Activated naive CD4-positive, alpha-beta T cell treated with anti-CD3 and anti-CD28 coated beads, Interleukin-2, amount 10 ng/mL, durations not matched to agents 7 days and 5 days (primary cell): ENCODE measurements around the gene CCDC69.
"Not testable (repeated sequence)": the region's sequence is repeated elsewhere in the genome, so short reads cannot be mapped to it uniquely, and the experiment has no call there.

Experiments used
- CTCF ChIA-PET: fragments of 350-600 bp; sonication (Branson Sonifier 250); formaldehyde crosslinking; loops from one replicate; lab custom pipeline; 2021; ENCODE audit warnings: antibody characterized with exemption; lab: Charles Lee
- DNase-seq: peaks from one replicate; pipeline ENCODE4 v3.0.0-alpha.2; 2020
- H3K27ac Mint-ChIP-seq: one replicate; pipeline ENCODE4 v1.8.0; 2021; ENCODE audit warnings: mild to moderate bottlenecking, moderate library complexity, mixed read lengths
- H3K27me3 Mint-ChIP-seq: one replicate; pipeline ENCODE4 v1.8.0; 2021; ENCODE audit warnings: mild to moderate bottlenecking, mixed read lengths
- H3K36me3 Mint-ChIP-seq: one replicate; pipeline ENCODE4 v1.8.0; 2021; ENCODE audit warnings: mixed read lengths
- H3K4me1 Mint-ChIP-seq: one replicate; pipeline ENCODE4 v1.8.0; 2021; ENCODE audit warnings: mixed read lengths
- H3K4me3 Mint-ChIP-seq: one replicate; pipeline ENCODE4 v1.8.0; 2021; ENCODE audit warnings: mild to moderate bottlenecking, moderate library complexity, mixed read lengths
- H3K9me3 Mint-ChIP-seq: one replicate; pipeline ENCODE4 v1.8.0; 2021; ENCODE audit warnings: mixed read lengths

Gene CCDC69

GRCh38 chr5:151252762-151253604 is 29.1 kb upstream of the CCDC69 start, which contains the start of gene GM2A:
GM2A (plus strand) TSS chr5:151253185; CDS start chr5:151253217, 32 bp downstream.
- DNase-seq: peak; percentile 99
- Mint-ChIP-seq H3K4me3 (peak within 1 kb of the TSS; percentile 89), H3K27me3 (no peaks in the 10 kb centered on the region), H3K27ac (peak within 1 kb of the TSS; percentile 96), H3K9me3 (no peaks in the 10 kb centered on the region), H3K36me3 (no peaks in the 10 kb centered on the region), H3K4me1 (peaks cover 48% of the 10 kb centered on the region)
- CTCF ChIA-PET: interaction anchor here (0.7 to 1.4 kb wide), 8 partner anchors 15 to 128 kb away, joined by 3 to 15 read pairs (median 4); partner anchors contain the start of gene CCDC69

GRCh38 chr5:151251621-151252020 is 27.7 kb upstream of the CCDC69 start:
- CTCF ChIA-PET: interaction anchor here (0.9 to 2.0 kb wide), 4 partner anchors 12 to 126 kb away, joined by 3 to 5 read pairs (median 4); partner anchors contain the start of gene CCDC69
- Mint-ChIP-seq H3K4me3 (peak overlapping the region; percentile 89), H3K36me3 (no peaks in the 10 kb centered on the region), H3K27me3 (no peaks in the 10 kb centered on the region), H3K9me3 (no peaks in the 10 kb centered on the region), H3K27ac (peak overlapping the region; percentile 96), H3K4me1 (peaks cover 48% of the 10 kb centered on the region)
- no peak for DNase-seq

GRCh38 chr5:151251001-151251551 is 27.2 kb upstream of the CCDC69 start:
- Mint-ChIP-seq H3K36me3 (no peaks in the 10 kb centered on the region), H3K4me3 (peak overlapping the region; percentile 63), H3K27me3 (no peaks in the 10 kb centered on the region), H3K4me1 (peaks cover 48% of the 10 kb centered on the region), H3K9me3 (no peaks in the 10 kb centered on the region), H3K27ac (peak overlapping the region; percentile 96)
- CTCF ChIA-PET: interaction anchor here (1.4 to 2.0 kb wide), 2 partner anchors 11 to 13 kb away, joined by 3 to 5 read pairs; no protein-coding TSS in a partner anchor
- DNase-seq: peak; percentile 45

GRCh38 chr5:151250346-151251000 is 26.6 kb upstream of the CCDC69 start:
- Mint-ChIP-seq H3K36me3 (no peaks in the 10 kb centered on the region), H3K27ac (peak overlapping the region; percentile 96), H3K4me1 (peaks cover 49% of the 10 kb centered on the region), H3K9me3 (no peaks in the 10 kb centered on the region), H3K27me3 (no peaks in the 10 kb centered on the region), H3K4me3 (peak overlapping the region; percentile 63)
- CTCF ChIA-PET: interaction anchor here (0.6 to 2.0 kb wide), 2 partner anchors 11 to 538 kb away, joined by 3 to 5 read pairs; no protein-coding TSS in a partner anchor
- DNase-seq: no peak

GRCh38 chr5:151249281-151249680 is 25.4 kb upstream of the CCDC69 start:
- DNase-seq: no peak
- CTCF ChIA-PET: no interaction called here
- Mint-ChIP-seq H3K4me1 (peaks cover 45% of the 10 kb centered on the region), H3K27ac (no peak overlapping the region), H3K9me3 (no peaks in the 10 kb centered on the region), H3K4me3 (no peak overlapping the region), H3K27me3 (no peaks in the 10 kb centered on the region), H3K36me3 (no peaks in the 10 kb centered on the region)

GRCh38 chr5:151248651-151249050 is 24.8 kb upstream of the CCDC69 start:
- Mint-ChIP-seq H3K9me3 (no peaks in the 10 kb centered on the region), H3K27ac (no peak overlapping the region), H3K36me3 (no peaks in the 10 kb centered on the region), H3K4me3 (no peak overlapping the region), H3K27me3 (no peaks in the 10 kb centered on the region), H3K4me1 (peaks cover 45% of the 10 kb centered on the region)
- CTCF ChIA-PET: no interaction called here
- no peak for DNase-seq

- Mint-ChIP-seq H3K27me3 (no peaks in the 10 kb centered on the region), H3K9me3 (no peaks in the 10 kb centered on the region), H3K27ac (no peak overlapping the region), H3K36me3 (no peaks in the 10 kb centered on the region), H3K4me3 (no peak overlapping the region), H3K4me1 (peaks cover 30% of the 10 kb centered on the region)
- CTCF ChIA-PET: no interaction called here
- no peak for DNase-seq
Measured at GRCh38 chr5:151245680-151246219, 21.9 kb upstream of the CCDC69 start.

- DNase-seq: no peak
- CTCF ChIA-PET: no interaction called here
- Mint-ChIP-seq H3K4me1 (peaks cover 24% of the 10 kb centered on the region), H3K27ac (no peak overlapping the region), H3K9me3 (no peaks in the 10 kb centered on the region), H3K4me3 (no peak overlapping the region), H3K36me3 (no peaks in the 10 kb centered on the region), H3K27me3 (no peaks in the 10 kb centered on the region)
Measured at GRCh38 chr5:151244206-151244605, 20.3 kb upstream of the CCDC69 start.

GRCh38 chr5:151243564-151243963 is 19.7 kb upstream of the CCDC69 start:
- no peaks in the 10 kb centered on the region for H3K36me3 Mint-ChIP-seq
- CTCF ChIA-PET: no interaction called here
- no peak for DNase-seq
- H3K4me3 Mint-ChIP-seq: no peak overlapping the region
- no peak overlapping the region for H3K27ac Mint-ChIP-seq
- peaks cover 25% of the 10 kb centered on the region for H3K4me1 Mint-ChIP-seq
- no peaks in the 10 kb centered on the region for H3K27me3 Mint-ChIP-seq
- H3K9me3 Mint-ChIP-seq: no peaks in the 10 kb centered on the region

- H3K4me3 Mint-ChIP-seq: no peak overlapping the region
- CTCF ChIA-PET: no interaction called here
- no peak overlapping the region for H3K27ac Mint-ChIP-seq
- H3K4me1 Mint-ChIP-seq: peaks cover 25% of the 10 kb centered on the region
- no peaks in the 10 kb centered on the region for H3K27me3 Mint-ChIP-seq
- no peaks in the 10 kb centered on the region for H3K9me3 Mint-ChIP-seq
- no peak for DNase-seq
- no peaks in the 10 kb centered on the region for H3K36me3 Mint-ChIP-seq
Measured at GRCh38 chr5:151243127-151243526, 19.2 kb upstream of the CCDC69 start.

- peaks cover 25% of the 10 kb centered on the region for H3K4me1 Mint-ChIP-seq
Measured at GRCh38 chr5:151240924-151241635, 17.2 kb upstream of the CCDC69 start.

GRCh38 chr5:151240268-151240835 is 16.5 kb upstream of the CCDC69 start:
- H3K9me3 Mint-ChIP-seq, DNase-seq, H3K27ac Mint-ChIP-seq, H3K27me3 Mint-ChIP-seq, H3K4me3 Mint-ChIP-seq, H3K36me3 Mint-ChIP-seq: not testable (repeated sequence)
- CTCF ChIA-PET: interaction anchor here (0.6 to 4.0 kb wide), 5 partner anchors 11 to 114 kb away, joined by 3 to 27 read pairs (median 4); partner anchors contain the start of gene CCDC69
- H3K4me1 Mint-ChIP-seq: peaks cover 22% of the 10 kb centered on the region

More at GRCh38 chr5:151240924-151241635, 17.2 kb upstream of the CCDC69 start:
- no peak overlapping the region for H3K27ac Mint-ChIP-seq
- CTCF ChIA-PET: interaction anchor here (0.6 to 4.0 kb wide), 5 partner anchors 18 to 572 kb away, joined by 3 to 27 read pairs (median 3); no protein-coding TSS in a partner anchor
- no peaks in the 10 kb centered on the region for H3K27me3 Mint-ChIP-seq
- DNase-seq: no peak
- H3K36me3 Mint-ChIP-seq: no peaks in the 10 kb centered on the region
- H3K4me3 Mint-ChIP-seq: no peak overlapping the region
- H3K9me3 Mint-ChIP-seq: no peaks in the 10 kb centered on the region

GRCh38 chr5:151239237-151239861 is 15.5 kb upstream of the CCDC69 start:
- no peaks in the 10 kb centered on the region for H3K27me3 Mint-ChIP-seq
- CTCF ChIA-PET: interaction anchor here (0.6 to 4.0 kb wide), 9 partner anchors 12 to 124 kb away, joined by 3 to 27 read pairs (median 5); partner anchors contain the start of gene CCDC69
- H3K27ac Mint-ChIP-seq: no peak overlapping the region
- H3K4me1 Mint-ChIP-seq: peaks cover 30% of the 10 kb centered on the region
- no peak overlapping the region for H3K4me3 Mint-ChIP-seq
- no peaks in the 10 kb centered on the region for H3K9me3 Mint-ChIP-seq
- H3K36me3 Mint-ChIP-seq: no peaks in the 10 kb centered on the region
- peak; percentile 65 for DNase-seq
